NCI-H510A treated with DMSO at 0.1 percent for 48 hours (cell line): ENCODE results near the gene EGF.
"Not testable (repeated sequence)": the region's sequence is repeated elsewhere in the genome, so short reads cannot be mapped to it uniquely, and the experiment has no call there.

ENCODE experiments used
- DNase-seq: peaks from one replicate; lab custom pipeline; 2025; lab: John Stamatoyannopoulos, UW

Gene EGF

DNA sequence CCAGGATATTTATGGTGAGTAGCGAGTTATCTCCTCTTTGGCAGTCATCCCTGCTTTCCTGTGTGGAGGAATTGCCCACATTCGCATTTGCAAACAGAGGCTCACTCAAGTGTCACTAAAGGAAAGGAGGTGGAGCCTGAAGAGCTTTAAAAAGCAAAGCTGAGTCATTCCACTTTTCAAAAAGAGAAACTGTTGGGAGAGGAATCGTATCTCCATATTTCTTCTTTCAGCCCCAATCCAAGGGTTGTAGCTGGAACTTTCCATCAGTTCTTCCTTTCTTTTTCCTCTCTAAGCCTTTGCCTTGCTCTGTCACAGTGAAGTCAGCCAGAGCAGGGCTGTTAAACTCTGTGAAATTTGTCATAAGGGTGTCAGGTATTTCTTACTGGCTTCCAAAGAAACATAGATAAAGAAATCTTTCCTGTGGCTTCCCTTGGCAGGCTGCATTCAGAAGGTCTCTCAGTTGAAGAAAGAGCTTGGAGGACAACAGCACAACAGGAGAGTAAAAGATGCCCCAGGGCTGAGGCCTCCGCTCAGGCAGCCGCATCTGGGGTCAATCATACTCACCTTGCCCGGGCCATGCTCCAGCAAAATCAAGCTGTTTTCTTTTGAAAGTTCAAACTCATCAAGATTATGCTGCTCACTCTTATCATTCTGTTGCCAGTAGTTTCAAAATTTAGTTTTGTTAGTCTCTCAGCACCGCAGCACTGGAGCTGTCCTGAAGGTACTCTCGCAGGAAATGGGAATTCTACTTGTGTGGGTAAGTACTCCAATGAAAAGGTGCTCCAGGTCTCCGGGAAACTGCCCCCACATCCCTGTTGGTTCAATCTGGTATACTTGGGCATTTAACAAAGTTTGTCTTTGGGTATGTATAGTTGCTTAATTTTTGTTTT is at the start of gene EGF:
TSS of gene EGF (plus strand) at position 178 of the 890 bp plus-strand sequence. CDS start at position 631, 453 bp downstream.
- peak; percentile 27 for DNase-seq

DNA sequence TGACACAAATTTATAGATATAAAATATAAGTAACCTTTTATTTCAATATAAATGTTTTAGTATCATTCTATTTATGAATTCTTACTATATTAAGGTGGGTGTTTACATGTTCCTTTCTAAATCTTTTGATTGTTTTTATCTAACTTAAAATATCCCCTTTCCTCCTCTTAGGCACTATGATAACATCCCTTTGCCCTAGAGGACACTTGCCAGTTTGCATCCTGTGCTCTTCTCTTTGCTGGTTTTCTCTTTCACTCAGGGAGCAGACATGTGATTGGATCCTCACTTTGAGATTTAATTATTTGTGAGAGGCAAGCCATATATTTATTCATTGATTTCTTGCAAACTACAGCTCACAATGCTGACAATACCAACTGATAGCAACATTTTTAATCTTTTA is 48.5 kb upstream of the EGF start:
- no peak for DNase-seq

DNA sequence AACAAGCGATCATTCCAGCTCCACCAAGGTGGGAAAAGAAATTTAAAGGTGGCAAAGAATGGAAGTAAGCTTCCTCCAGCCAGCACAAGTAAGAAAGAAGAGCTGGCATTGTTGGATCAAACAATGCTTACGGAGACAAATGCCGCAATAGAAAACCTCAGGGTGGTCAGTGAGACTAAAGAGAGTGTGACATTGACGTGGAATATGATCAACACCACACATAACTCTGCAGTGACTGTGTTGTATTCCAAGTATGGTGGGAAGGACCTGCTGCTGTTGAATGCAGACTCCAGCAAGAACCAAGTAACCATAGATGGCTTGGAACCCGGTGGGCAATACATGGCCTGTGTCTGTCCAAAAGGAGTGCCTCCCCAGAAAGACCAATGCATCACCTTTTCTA is 42.6 kb upstream of the EGF start:
- no peak for DNase-seq

GRCh38 chr4:109872065-109872464 is 40.6 kb upstream of the EGF start:
- no peak for DNase-seq

DNA sequence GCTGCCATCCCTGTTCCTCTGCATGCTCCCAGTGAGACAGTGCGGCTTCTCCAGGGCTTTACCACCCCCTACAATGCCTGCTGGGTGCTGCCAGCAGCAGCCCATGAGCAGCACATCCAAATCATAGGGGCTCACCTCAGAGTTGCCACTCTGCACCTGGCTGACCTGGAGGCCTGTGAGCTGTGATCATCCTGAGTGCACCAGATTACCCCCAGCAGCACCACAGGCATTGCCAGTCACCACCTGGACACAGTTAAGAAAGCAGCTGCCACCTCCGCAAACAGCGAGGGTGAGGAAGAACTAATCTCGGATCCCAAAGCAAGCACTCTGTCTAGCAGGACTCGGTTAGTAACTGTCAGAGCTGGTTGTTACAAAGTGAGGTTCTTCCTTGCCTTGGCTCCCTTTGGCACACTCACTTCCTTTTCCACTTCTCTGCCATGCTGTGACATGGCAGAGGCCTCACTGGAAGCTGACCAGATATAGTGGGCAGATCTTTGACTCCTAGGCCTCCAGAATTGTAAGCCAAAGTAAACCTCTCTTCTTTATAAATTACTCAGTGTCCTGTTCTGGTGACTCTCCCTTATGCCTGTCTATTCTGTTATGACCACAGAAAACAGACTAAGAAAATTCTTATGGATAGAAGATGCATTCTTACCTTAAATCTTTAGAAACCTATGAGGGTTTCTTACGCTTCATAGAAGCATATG is 39.6 kb upstream of the EGF start:
- DNase-seq: no peak

GRCh38 chr4:109873791-109874514 is 38.7 kb upstream of the EGF start:
- DNase-seq: no peak

DNA sequence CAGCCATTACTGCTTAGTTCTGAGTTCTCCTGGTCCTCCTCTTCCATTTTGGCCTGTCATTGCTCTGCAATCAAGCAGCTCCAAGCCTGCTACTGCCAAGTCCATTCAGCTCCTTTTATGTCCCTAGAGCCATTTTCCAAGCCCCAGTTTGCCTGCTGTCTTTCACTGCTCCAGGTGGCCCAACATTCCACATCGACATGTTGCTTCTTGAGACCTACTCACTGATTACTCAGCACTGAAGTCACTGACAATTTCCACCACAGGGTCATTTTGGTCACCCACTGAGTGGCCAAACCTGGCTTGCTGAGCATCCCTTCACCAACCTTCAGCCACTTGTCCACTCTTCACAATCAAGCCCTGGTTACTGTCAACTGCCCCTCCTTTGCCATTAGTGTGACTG is 37.6 kb upstream of the EGF start:
- DNase-seq: no peak

DNA sequence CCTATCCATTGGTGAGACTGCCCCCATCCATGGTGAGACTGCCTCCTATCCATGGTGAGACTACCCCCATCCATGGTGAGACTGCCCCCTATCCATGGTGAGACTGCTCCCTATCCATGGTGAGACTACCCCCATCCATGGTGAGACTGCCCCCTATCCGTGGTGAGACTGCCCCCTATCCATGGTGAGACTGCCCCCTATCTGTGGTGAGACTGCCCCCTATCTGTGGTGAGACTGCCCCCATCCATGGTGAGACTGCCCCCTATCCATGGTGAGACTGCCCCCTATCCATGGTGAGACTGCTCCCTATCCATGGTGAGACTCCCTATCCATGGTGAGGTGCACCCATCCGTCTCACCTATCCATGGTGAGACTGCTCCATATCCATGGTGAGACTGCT is 37.1 kb upstream of the EGF start:
- not testable (repeated sequence) for DNase-seq

GRCh38 chr4:109876634-109877265 is 35.9 kb upstream of the EGF start:
- DNase-seq: no peak

DNA sequence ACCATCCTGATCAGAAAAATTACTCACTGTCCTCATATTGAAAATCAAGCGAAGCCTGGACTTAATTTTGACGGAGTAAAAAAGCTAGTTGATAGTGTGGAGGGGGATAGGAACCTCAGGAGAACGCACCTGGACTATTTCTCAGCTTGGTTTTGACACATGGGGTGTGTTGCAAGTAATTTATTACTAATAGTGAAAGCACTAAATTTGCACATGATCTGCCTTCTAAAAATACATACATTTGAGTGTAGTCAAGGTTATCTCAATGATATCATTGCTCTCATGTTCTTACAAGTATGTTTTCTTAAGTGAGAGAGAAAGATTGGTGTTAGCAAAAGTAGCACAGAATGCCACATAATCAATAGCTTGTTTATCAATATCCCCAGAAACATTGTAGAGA is 35.3 kb upstream of the EGF start:
- no peak for DNase-seq

DNA sequence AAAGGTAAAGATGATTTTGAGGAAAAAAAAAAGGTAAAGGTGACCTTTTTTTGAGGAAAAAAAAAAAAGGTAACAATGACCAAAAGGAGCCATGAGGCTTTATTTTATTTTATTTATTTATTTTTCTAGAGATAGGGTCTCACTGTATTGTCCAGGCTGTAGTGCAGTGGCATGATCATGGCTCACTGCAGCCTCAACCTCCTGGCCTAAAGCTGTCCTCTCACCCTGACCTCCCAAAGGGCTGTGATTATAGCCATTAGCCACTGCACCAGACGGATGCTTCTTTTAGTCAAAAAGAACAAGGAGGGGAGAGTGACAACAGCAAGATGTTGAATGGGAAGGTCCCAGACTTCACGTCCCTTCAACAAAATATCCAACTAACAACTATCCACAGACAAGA is 34.3 kb upstream of the EGF start:
- no peak for DNase-seq

- DNase-seq: no peak
Measured at GRCh38 chr4:109879081-109879480, 33.6 kb upstream of the EGF start.

GRCh38 chr4:109879636-109880314 is 32.9 kb upstream of the EGF start:
- DNase-seq: no peak

DNA sequence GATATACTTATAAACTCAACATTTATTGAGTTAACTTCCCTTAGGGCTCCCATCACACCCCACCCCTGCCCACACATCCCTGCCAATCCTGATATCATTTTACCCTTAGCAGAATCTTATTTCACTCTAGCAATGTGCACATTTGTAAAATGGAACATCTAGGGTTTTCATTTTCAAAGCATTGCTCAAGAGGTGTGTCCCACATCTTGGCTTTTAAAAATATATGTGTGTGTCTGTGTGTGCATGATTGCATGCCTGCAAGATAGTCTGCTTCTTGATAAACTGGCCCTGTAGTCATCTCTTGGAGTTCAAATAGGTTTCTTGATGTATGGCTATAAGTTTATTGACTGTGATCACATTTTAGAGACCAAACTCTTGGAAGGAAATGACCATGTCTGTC is 26.4 kb upstream of the EGF start:
- no peak for DNase-seq

DNA sequence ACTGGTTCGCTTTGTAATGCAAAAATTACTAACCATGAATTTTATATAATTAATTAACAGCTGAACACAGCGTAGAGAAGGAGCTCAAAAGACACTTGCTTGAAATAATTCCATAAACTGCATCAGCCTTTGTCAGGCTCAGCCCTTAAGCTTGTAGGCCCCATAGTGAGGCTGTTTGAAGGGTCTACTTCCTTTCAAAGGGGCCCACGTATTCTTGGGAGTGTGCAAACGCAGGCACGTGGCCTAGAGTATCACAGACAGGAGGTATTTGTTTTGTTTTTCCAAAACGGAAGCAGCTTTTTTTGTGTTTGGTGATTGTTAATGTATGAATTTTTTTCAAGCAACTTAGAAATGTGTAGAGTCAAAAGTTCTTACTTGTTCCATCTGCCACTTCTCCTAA is 25.6 kb upstream of the EGF start:
- no peak for DNase-seq

DNA sequence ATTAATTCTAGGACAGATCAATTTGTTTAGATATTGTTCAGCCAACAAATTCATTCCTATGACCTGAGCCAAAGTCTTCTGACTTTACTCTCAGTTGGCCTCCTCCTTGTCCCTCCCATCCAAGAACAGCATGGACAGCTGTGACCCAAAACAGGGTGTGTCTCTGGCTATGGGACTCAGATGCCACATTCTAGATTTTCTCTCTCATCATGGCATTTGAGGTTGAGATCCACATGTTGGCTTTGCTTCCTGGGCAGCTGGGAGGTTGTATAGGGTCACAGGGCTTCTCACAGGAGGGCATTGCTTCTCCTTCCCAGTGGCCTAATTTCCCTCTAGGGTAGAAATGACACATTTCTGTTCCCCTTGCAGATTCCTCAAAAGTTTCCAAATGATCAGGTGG is 22.6 kb upstream of the EGF start:
- DNase-seq: no peak

DNA sequence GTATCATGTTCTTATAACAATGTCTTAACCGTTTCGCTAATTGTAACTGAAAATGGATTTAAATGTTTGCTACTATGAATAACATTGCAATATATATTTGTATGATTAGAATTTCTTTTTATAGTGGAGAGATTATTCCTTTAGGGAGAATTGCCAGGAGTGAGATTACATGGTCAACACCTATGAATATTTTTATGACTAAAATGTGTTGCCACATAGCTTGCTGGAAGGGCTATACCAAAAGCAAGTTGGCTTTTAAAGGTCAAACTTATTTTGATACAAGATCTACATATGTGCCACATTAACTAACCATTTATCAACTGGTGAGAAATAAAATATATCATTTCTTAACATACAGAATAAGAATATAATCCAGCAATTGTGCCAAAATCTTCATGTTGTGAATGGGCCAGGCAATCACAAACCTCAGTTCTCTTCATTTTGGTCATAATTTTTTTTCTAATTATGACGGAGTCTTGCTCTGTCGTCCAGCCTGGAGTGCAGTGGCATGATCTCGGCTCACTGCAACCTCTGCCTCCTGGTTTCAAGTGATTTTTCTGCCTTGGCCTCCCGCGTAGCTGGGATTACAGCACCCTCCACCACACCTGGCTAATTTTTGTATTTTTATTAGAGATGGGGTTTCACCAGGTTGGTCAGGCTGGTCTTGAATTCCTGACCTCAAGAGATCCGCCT is 10.0 kb upstream of the EGF start:
- DNase-seq: no peak

DNA sequence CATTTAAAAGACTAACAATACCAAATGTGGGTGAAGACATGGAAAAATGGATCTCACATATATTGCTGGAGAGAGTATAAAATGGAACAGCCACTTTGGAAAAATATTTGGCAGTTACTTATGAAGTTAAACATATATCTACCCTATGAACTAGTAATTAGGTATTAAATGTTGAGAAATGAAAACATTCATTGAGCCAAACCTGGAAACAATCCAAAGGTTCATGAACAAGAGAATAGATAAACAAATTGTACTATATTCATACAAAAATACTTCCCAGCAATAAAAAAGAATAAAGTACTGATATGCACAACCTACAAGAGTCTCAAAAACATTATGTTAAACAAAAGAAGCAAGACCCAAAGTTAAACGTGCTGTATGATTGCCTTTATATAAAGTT is 4.0 kb upstream of the EGF start:
- DNase-seq: no peak

DNA sequence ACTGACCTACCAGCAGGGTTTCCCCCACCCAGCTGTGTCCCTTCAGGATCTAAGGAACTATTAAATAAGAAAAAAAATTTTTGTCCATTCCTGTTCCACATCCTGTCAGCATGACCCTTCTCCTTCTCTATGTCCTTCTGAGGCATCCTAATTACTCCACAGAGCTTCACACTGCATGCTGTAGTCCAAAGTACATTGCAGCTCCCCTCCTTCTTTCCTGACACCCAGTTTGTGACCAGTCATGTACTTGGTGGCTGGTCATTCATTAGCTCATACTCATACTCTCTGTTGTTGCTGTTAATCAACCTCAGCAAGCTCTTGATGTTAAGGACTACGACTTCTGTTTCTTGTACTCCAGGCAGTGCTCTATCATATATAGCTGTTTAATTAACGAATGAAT is 2.4 kb upstream of the EGF start:
- DNase-seq: no peak

DNA sequence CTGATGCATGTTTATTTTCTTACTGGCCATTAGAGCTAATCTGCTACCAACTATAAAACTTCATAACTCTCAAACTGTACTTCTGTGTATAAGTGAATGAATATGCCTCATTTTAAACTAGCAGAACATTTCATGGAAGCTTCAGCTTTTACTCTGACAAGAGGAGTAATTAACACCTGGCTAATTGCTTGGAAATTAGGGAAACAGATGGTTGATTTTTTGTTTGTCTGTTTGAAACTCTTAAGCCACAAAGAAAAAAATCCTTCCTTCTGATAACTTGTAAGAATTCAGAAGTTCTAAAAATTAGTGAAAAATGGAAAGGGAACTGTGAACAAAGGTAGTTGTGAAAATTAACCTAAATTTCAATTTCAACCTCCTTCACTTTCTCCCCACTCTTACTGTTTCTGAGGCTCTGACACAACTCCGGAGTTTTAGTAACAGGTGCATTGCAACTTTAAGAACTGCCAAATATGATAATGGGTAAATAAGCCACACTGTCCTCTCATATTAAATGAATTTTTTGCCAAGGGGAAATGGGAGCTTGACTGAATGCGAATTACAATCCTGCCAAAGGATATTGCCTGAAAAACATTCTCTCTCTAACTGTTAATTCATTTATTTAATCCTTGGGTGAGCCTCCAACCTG is 1.0 kb downstream of the EGF start:
- DNase-seq: no peak

DNA sequence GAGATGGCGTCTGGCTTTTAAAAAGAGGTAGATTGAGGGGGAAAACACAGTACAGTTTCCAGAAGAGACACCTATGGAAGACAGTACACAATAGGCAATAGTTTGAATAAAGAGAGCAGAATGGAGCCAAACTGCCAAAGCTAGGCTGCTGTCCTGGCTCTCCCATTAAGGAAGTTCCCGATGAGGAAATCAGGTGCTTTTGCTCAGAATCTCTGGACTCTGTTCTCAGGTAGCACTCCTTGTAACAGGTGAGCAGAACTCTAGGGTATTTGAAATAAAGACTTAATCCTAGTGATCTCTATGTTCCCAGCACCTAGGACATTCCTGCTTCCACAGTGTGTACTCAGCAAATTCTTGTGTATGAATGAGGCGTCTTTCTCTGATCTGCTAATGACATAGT is 1.6 kb downstream of the EGF start:
- no peak for DNase-seq
